CD4-positive, alpha-beta T cell (primary cell): ENCODE measurements around the gene WIPF1. TPM values are rescaled to one million over a fixed set of nuclear protein-coding genes. Genes with fewer than 3 reads are reported as not detected.

ENCODE experiments used
- ATAC-seq: fragments of 200-7000 bp; cut with Tn5 transposase; one replicate; pipeline ENCODE4 v1.10.0; 2022; ENCODE audit warnings: mild to moderate bottlenecking; ENCODE audit not compliant: poor library complexity
- CTCF ChIA-PET: fragments of 350-600 bp; sonication (Branson Sonifier 250); formaldehyde crosslinking; loops from one replicate; lab custom pipeline; 2021; ENCODE audit warnings: antibody characterized with exemption, inconsistent platforms; lab: Charles Lee
- POLR2A ChIA-PET: fragments of 350-600 bp; sonication (Branson Sonifier 250); formaldehyde crosslinking; loops from one replicate; lab custom pipeline; 2021; ENCODE audit warnings: antibody characterized with exemption, inconsistent platforms; lab: Charles Lee
- DNase-seq, 14 experiments: peaks; one replicate each; pipeline ENCODE4 v3.0.0-alpha.2; 2013 to 2020; ENCODE audit warnings: mixed read lengths in 2 of 14
- H3K27ac ChIP-seq, 2 donors: one replicate each; pipeline versions ENCODE4 v1.5.1 to v1.7.0; 2013; ENCODE audit warnings: low read length in 2 of 2, low read depth in 1 of 2, mild to moderate bottlenecking in 1 of 2
- H3K27me3 ChIP-seq, 2 experiments: 1 replicate in 1 of 2; 2 replicates in 1 of 2; pipeline versions ENCODE4 v1.6.1 to v1.7.0; 2013; ENCODE audit warnings: low read length in 2 of 2, control low read depth in 1 of 2, mild to moderate bottlenecking in 1 of 2, moderate library complexity in 1 of 2; ENCODE audit not compliant: insufficient read depth in 2 of 2, control insufficient read depth in 1 of 2
- H3K36me3 ChIP-seq: one replicate; pipeline ENCODE4 v1.6.1; 2013; ENCODE audit warnings: low read length, control low read depth; ENCODE audit not compliant: insufficient read depth
- H3K4me1 ChIP-seq: one replicate; pipeline ENCODE4 v1.6.1; 2013; ENCODE audit warnings: low read length, control low read depth; ENCODE audit not compliant: insufficient read depth
- H3K4me3 ChIP-seq: one replicate; pipeline ENCODE4 v1.5.1; 2013; ENCODE audit warnings: mild to moderate bottlenecking, low read length, moderate library complexity
- H3K9me3 ChIP-seq, 2 experiments: 1 replicate in 1 of 2; 2 replicates in 1 of 2; pipeline versions ENCODE4 v1.6.1 to v1.7.0; 2013; ENCODE audit warnings: low read length in 2 of 2, mild to moderate bottlenecking in 2 of 2, control low read depth in 1 of 2, moderate library complexity in 1 of 2; ENCODE audit not compliant: control insufficient read depth in 1 of 2, insufficient read depth in 1 of 2
- H3K27ac Mint-ChIP-seq: one replicate; pipeline ENCODE4 v1.8.0; 2020; ENCODE audit warnings: mixed read lengths
- H3K27me3 Mint-ChIP-seq: one replicate; pipeline ENCODE4 v1.8.0; 2021; ENCODE audit warnings: mixed read lengths
- H3K36me3 Mint-ChIP-seq: one replicate; pipeline ENCODE4 v1.8.0; 2021; ENCODE audit warnings: low read depth, mixed read lengths
- H3K4me1 Mint-ChIP-seq: one replicate; pipeline ENCODE4 v1.8.0; 2021; ENCODE audit warnings: low read depth, mixed read lengths
- H3K4me3 Mint-ChIP-seq: one replicate; pipeline ENCODE4 v1.8.0; 2020; ENCODE audit warnings: mild to moderate bottlenecking, mixed read lengths
- H3K9me3 Mint-ChIP-seq: one replicate; pipeline ENCODE4 v1.8.0; 2020; ENCODE audit warnings: mixed read lengths
- CTCF ChIP-seq: fragments of 200-600 bp; IDR thresholded peaks from one replicate; pipeline ENCODE4 v1.8.0; 2022; ENCODE audit warnings: antibody characterized with exemption, mild to moderate bottlenecking
- intact Hi-C, 2 experiments: fragments of 100-400 bp; cut with DNase I in 1 of 2; cut with micrococcal nuclease in 1 of 2; formaldehyde crosslinking; loops; one replicate each; pipeline versions ENCODE4 v1.15.1 to v1.9.0; 2023 to 2025; cut with DNase I, micrococcal nuclease
- total RNA-seq, 174 experiments: library from RNA in 2 of 174; stranded (reverse) in 2 of 174; gene quantifications; one replicate each; pipeline ENCODE4 v1.2.3 and lab custom pipeline; 2021 to 2026

The WIPF1 gene
- total RNA-seq, 2 experiments from 2014 or later, result 237 to 264 TPM

- DNase-seq (no peak), ATAC-seq (no peak)
- H3K27ac ChIP-seq, result peak overlapping the region; percentile 73 to 74
- H3K27me3 ChIP-seq, result no peaks in the 10 kb centered on the region
- Mint-ChIP-seq H3K36me3 (peaks cover 43% of the 10 kb centered on the region), H3K27me3 (no peaks in the 10 kb centered on the region), H3K27ac (peak overlapping the region; percentile 86), H3K9me3 (no peaks in the 10 kb centered on the region), H3K4me3 (peak overlapping the region; percentile 6), H3K4me1 (peaks cover 87% of the 10 kb centered on the region)
- TF ChIP-seq CTCF, result no peak
- H3K9me3 ChIP-seq, result no peaks in the 10 kb centered on the region
- peaks cover 37% of the 10 kb centered on the region for H3K36me3 ChIP-seq
- ChIA-PET POLR2A (interaction anchor here (1.1 to 12.5 kb wide), 4 partner anchors 12 to 74 kb away, joined by 3 to 106 read pairs (median 8); partner anchors contain the start of gene WIPF1), CTCF (interaction anchor here (0.6 to 8.3 kb wide), 5 partner anchors 10 to 90 kb away, joined by 3 to 40 read pairs (median 3); no protein-coding TSS in a partner anchor)
- intact Hi-C loops, result loop anchor here (2.0 to 10.0 kb wide), 2 partner anchors 79 to 143 kb away; no protein-coding TSS in a partner anchor
- no peak overlapping the region for H3K4me3 ChIP-seq
- H3K4me1 ChIP-seq, result peaks cover 66% of the 10 kb centered on the region
These were observed 10.0 kb upstream of the WIPF1 start for GRCh38 chr2:174607584-174607983.

- peak; percentile 23 for ATAC-seq
These were observed 8.7 kb upstream of the WIPF1 start for GRCh38 chr2:174606336-174606735.

GRCh38 chr2:174605687-174606086 is 8.1 kb upstream of the WIPF1 start:
- ATAC-seq (peak; percentile 48), DNase-seq (peak in 3 of 14 experiments; percentile 36 to 52 (median 50))
- Histone ChIP-seq H3K4me1 (peaks cover 68% of the 10 kb centered on the region), H3K9me3 (no peaks in the 10 kb centered on the region), H3K27me3 (no peaks in the 10 kb centered on the region), H3K27ac (peak overlapping the region in 1 of 2 donors; percentile 48), H3K4me3 (no peak overlapping the region), H3K36me3 (peaks cover 31% of the 10 kb centered on the region)
- H3K36me3 Mint-ChIP-seq, result peaks cover 26% of the 10 kb centered on the region
- peak overlapping the region; percentile 21 for H3K4me3 Mint-ChIP-seq
- intact Hi-C loops, result loop anchor here (1.0 to 10.0 kb wide), 4 partner anchors 77 to 141 kb away; no protein-coding TSS in a partner anchor
- peak; percentile 64 for TF ChIP-seq CTCF
- no peaks in the 10 kb centered on the region for H3K9me3 Mint-ChIP-seq
- CTCF ChIA-PET, result interaction anchor here (1.1 to 15.8 kb wide), 6 partner anchors 9 to 82 kb away, joined by 3 to 243 read pairs (median 6); no protein-coding TSS in a partner anchor
- H3K27ac Mint-ChIP-seq, result peak overlapping the region; percentile 86
- POLR2A ChIA-PET, result interaction anchor here (12.5 kb wide), 1 partner anchor 10 kb away, joined by 106 read pairs; the partner anchor contains the start of gene WIPF1
- H3K27me3 Mint-ChIP-seq, result no peaks in the 10 kb centered on the region
- H3K4me1 Mint-ChIP-seq, result peaks cover 86% of the 10 kb centered on the region

More at GRCh38 chr2:174606336-174606735, 8.7 kb upstream of the WIPF1 start:
- peaks cover 33% of the 10 kb centered on the region for H3K36me3 Mint-ChIP-seq
- peak in 7 of 14 experiments; percentile 18 to 68 (median 48) for DNase-seq
- Histone ChIP-seq H3K4me3 (no peak overlapping the region), H3K36me3 (peaks cover 37% of the 10 kb centered on the region), H3K9me3 (no peaks in the 10 kb centered on the region), H3K4me1 (peaks cover 68% of the 10 kb centered on the region), H3K27me3 (no peaks in the 10 kb centered on the region), H3K27ac (peak overlapping the region; percentile 36 to 48)
- no peaks in the 10 kb centered on the region for H3K9me3 Mint-ChIP-seq
- TF ChIP-seq CTCF, result no peak
- peaks cover 87% of the 10 kb centered on the region for H3K4me1 Mint-ChIP-seq
- H3K27me3 Mint-ChIP-seq, result no peaks in the 10 kb centered on the region
- H3K27ac Mint-ChIP-seq, result peak overlapping the region; percentile 86
- ChIA-PET POLR2A (interaction anchor here (12.5 kb wide), 1 partner anchor 11 kb away, joined by 106 read pairs; the partner anchor contains the start of gene WIPF1), CTCF (interaction anchor here (1.2 to 15.8 kb wide), 7 partner anchors 10 to 91 kb away, joined by 3 to 243 read pairs (median 4); no protein-coding TSS in a partner anchor)
- H3K4me3 Mint-ChIP-seq, result no peak overlapping the region
- intact Hi-C loops, result loop anchor here (2.0 to 10.0 kb wide), 2 partner anchors 80 to 142 kb away; no protein-coding TSS in a partner anchor
